WTC11 (cell line): Measurements from ENCODE around the gene CHST1. TPM values are rescaled to one million over a fixed set of nuclear protein-coding genes. Genes with fewer than 3 reads are reported as not detected.

Source experiments
- ATAC-seq: fragments of 200-7000 bp; cut with Tn5 transposase; 2 replicates; pipeline ENCODE4 v1.10.0; 2021; ENCODE audit warnings: mild to moderate bottlenecking, moderate library complexity
- CTCF ChIA-PET: fragments of 300-600 bp; sonication (Branson Sonifier 250); formaldehyde crosslinking; loops from one replicate; lab custom pipeline; 2021; ENCODE audit warnings: antibody characterized with exemption; lab: Charles Lee
- POLR2A ChIA-PET: fragments of 350-600 bp; sonication (Branson Sonifier 250); formaldehyde crosslinking; loops from one replicate; lab custom pipeline; 2021; ENCODE audit warnings: antibody characterized with exemption; lab: Charles Lee
- DNase-seq: peaks from one replicate; pipeline ENCODE4 v3.0.0; 2021; ENCODE audit warnings: low spot score
- H3K27ac Mint-ChIP-seq: 2 replicates; pipeline ENCODE4 v1.8.0; 2021; ENCODE audit warnings: mixed read lengths
- H3K27me3 Mint-ChIP-seq: 2 replicates; pipeline ENCODE4 v1.8.0; 2021; ENCODE audit warnings: low read depth, mild to moderate bottlenecking, moderate library complexity, mixed read lengths
- H3K36me3 Mint-ChIP-seq: 2 replicates; pipeline ENCODE4 v1.8.0; 2021; ENCODE audit warnings: mixed read lengths
- H3K4me1 Mint-ChIP-seq: 2 replicates; pipeline ENCODE4 v1.8.0; 2022; ENCODE audit warnings: mixed read lengths
- H3K4me3 Mint-ChIP-seq: 2 replicates; pipeline ENCODE4 v1.8.0; 2021; ENCODE audit warnings: mild to moderate bottlenecking, moderate library complexity, mixed read lengths
- H3K9me3 Mint-ChIP-seq: 2 replicates; pipeline ENCODE4 v1.8.0; 2021; ENCODE audit warnings: mixed read lengths
- AR ChIP-seq: fragments of 250-450 bp; sonication (Bioruptor Pico); IDR thresholded peaks from 2 replicates; pipeline ENCODE4 v1.9.0; 2021; ENCODE audit warnings: mild to moderate bottlenecking
- ATF1 ChIP-seq: sonication (generic); formaldehyde crosslinking; IDR thresholded peaks from 2 replicates; pipeline ENCODE4 v1.8.1; 2023; ENCODE audit warnings: mild to moderate bottlenecking, moderate library complexity, missing genetic modification reagents
- CBFB ChIP-seq: sonication (generic); formaldehyde crosslinking; IDR thresholded peaks from 2 replicates; pipeline ENCODE4 v1.8.1; 2022; ENCODE audit warnings: mild to moderate bottlenecking, low read depth, missing genetic modification reagents
- CDX4 ChIP-seq: fragments of 250-450 bp; sonication (Bioruptor Pico); IDR thresholded peaks from 2 replicates; pipeline ENCODE4 v1.9.0; 2021; ENCODE audit warnings: moderate library complexity, mild to moderate bottlenecking, inconsistent platforms, borderline replicate concordance
- ESRRA ChIP-seq: sonication (generic); formaldehyde crosslinking; IDR thresholded peaks from 2 replicates; pipeline ENCODE4 v1.8.1; 2022; ENCODE audit warnings: mild to moderate bottlenecking, missing genetic modification reagents, borderline replicate concordance
- FOXK1 ChIP-seq: sonication (generic); formaldehyde crosslinking; IDR thresholded peaks from 2 replicates; pipeline ENCODE4 v1.8.0; 2022; ENCODE audit warnings: mild to moderate bottlenecking, moderate library complexity, missing genetic modification reagents
- GRHL2 ChIP-seq: fragments of 250-450 bp; sonication (Bioruptor Pico); IDR thresholded peaks from 2 replicates; pipeline ENCODE4 v1.8.0; 2022; ENCODE audit warnings: mild to moderate bottlenecking, moderate library complexity; ENCODE audit not compliant: insufficient replicate concordance, severe bottlenecking
- GTF2I ChIP-seq: fragments of 250-450 bp; sonication (Bioruptor Pico); conservative IDR thresholded peaks from 2 replicates; pipeline ENCODE4 v1.4.0; 2021; ENCODE audit warnings: mild to moderate bottlenecking
- IRF1 ChIP-seq: sonication (generic); formaldehyde crosslinking; IDR thresholded peaks from 2 replicates; pipeline ENCODE4 v1.8.0; 2023; ENCODE audit warnings: missing genetic modification reagents
- KAT7 ChIP-seq: sonication (generic); formaldehyde crosslinking; IDR thresholded peaks from 2 replicates; pipeline ENCODE4 v1.8.1; 2023; ENCODE audit warnings: missing genetic modification reagents, mild to moderate bottlenecking, borderline replicate concordance
- MYBL2 ChIP-seq: sonication (generic); formaldehyde crosslinking; IDR thresholded peaks from 2 replicates; pipeline ENCODE4 v1.8.1; 2023; ENCODE audit warnings: mild to moderate bottlenecking, moderate library complexity, missing genetic modification reagents
- NFE2L1 ChIP-seq: sonication (generic); formaldehyde crosslinking; IDR thresholded peaks from 2 replicates; pipeline ENCODE4 v1.8.1; 2023; ENCODE audit warnings: missing genetic modification reagents
- NFYB ChIP-seq: sonication (generic); formaldehyde crosslinking; conservative IDR thresholded peaks from 2 replicates; pipeline ENCODE4 v1.8.0; 2022; ENCODE audit warnings: low read depth, missing genetic modification reagents
- SMAD3 ChIP-seq: sonication (generic); formaldehyde crosslinking; IDR thresholded peaks from 2 replicates; pipeline ENCODE4 v1.8.0; 2022; ENCODE audit warnings: missing genetic modification reagents, mild to moderate bottlenecking, borderline replicate concordance
- SOX15 ChIP-seq: fragments of 250-450 bp; sonication (Bioruptor Pico); IDR thresholded peaks from 2 replicates; pipeline ENCODE4 v1.9.0; 2021; ENCODE audit warnings: mild to moderate bottlenecking
- SP1 ChIP-seq: sonication (generic); formaldehyde crosslinking; conservative IDR thresholded peaks from 2 replicates; pipeline ENCODE4 v1.8.1; 2022; ENCODE audit warnings: missing genetic modification reagents
- ZNF219 ChIP-seq: sonication (generic); formaldehyde crosslinking; IDR thresholded peaks from 2 replicates; pipeline ENCODE4 v1.8.0; 2023; ENCODE audit warnings: missing genetic modification reagents, mild to moderate bottlenecking, borderline replicate concordance
- total RNA-seq: library from RNA; stranded (reverse); gene quantifications from 3 replicates; pipeline ENCODE4 v1.2.3, GENCODE V29; 2021
- TF ChIP-seq, protein P1 (sequence below): sonication (generic); formaldehyde crosslinking; IDR thresholded peaks from 2 replicates; pipeline ENCODE4 v1.8.0; 2022; ENCODE audit warnings: mild to moderate bottlenecking, missing genetic modification reagents
- TF ChIP-seq, protein P2 (sequence below): sonication (generic); formaldehyde crosslinking; IDR thresholded peaks from 2 replicates; pipeline ENCODE4 v1.8.1; 2023; ENCODE audit warnings: mild to moderate bottlenecking, missing genetic modification reagents, moderate library complexity
- TF ChIP-seq, protein P3 (sequence below): sonication (generic); formaldehyde crosslinking; IDR thresholded peaks from 2 replicates; pipeline ENCODE4 v1.8.0; 2023; ENCODE audit warnings: missing genetic modification reagents, mild to moderate bottlenecking, borderline replicate concordance

CHST1 gene
- total RNA-seq, 1 experiment from 2014 or later = 2.4 TPM

GRCh38 chr11:45625611-45626010, 39.8 kb downstream of the CHST1 start:
- Mint-ChIP-seq H3K27me3 (peaks cover 40% of the 10 kb centered on the region), H3K9me3 (peaks cover 26% of the 10 kb centered on the region), H3K27ac (no peak overlapping the region), H3K4me1 (no peaks in the 10 kb centered on the region), H3K4me3 (no peak overlapping the region), H3K36me3 (peaks cover 3% of the 10 kb centered on the region)
- ChIA-PET CTCF (interaction anchor here (1.3 to 2.4 kb wide), 3 partner anchors 29 to 255 kb away, joined by 4 to 12 read pairs (median 5); no protein-coding TSS in a partner anchor), POLR2A (no interaction called here)
- TF ChIP-seq GRHL2 (no peak), KAT7 (no peak), FOXK1 (CRISPR knock-in tag) (no peak), ATF1 (no peak), SP1 (CRISPR knock-in tag) (no peak), CBFB (CRISPR knock-in tag) (no peak), ESRRA (CRISPR knock-in tag) (no peak), SMAD3 (no peak), SOX15 (no peak), MYBL2 (no peak), ZNF219 (CRISPR knock-in tag) (no peak), AR (no peak), GTF2I (CRISPR knock-in tag) (no peak), NFE2L1 (no peak), NFYB (CRISPR knock-in tag) (no peak), IRF1 (CRISPR knock-in tag) (no peak), CDX4 (CRISPR knock-in tag) (no peak)
- TF ChIP-seq, protein P1, sequence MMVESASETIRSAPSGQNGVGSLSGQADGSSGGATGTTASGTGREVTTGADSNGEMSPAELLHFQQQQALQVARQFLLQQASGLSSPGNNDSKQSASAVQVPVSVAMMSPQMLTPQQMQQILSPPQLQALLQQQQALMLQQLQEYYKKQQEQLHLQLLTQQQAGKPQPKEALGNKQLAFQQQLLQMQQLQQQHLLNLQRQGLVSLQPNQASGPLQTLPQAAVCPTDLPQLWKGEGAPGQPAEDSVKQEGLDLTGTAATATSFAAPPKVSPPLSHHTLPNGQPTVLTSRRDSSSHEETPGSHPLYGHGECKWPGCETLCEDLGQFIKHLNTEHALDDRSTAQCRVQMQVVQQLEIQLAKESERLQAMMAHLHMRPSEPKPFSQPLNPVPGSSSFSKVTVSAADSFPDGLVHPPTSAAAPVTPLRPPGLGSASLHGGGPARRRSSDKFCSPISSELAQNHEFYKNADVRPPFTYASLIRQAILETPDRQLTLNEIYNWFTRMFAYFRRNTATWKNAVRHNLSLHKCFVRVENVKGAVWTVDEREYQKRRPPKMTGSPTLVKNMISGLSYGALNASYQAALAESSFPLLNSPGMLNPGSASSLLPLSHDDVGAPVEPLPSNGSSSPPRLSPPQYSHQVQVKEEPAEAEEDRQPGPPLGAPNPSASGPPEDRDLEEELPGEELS = no peak
- TF ChIP-seq, protein P2, sequence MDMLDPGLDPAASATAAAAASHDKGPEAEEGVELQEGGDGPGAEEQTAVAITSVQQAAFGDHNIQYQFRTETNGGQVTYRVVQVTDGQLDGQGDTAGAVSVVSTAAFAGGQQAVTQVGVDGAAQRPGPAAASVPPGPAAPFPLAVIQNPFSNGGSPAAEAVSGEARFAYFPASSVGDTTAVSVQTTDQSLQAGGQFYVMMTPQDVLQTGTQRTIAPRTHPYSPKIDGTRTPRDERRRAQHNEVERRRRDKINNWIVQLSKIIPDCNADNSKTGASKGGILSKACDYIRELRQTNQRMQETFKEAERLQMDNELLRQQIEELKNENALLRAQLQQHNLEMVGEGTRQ (CRISPR knock-in tag) = no peak
- TF ChIP-seq, protein P3, sequence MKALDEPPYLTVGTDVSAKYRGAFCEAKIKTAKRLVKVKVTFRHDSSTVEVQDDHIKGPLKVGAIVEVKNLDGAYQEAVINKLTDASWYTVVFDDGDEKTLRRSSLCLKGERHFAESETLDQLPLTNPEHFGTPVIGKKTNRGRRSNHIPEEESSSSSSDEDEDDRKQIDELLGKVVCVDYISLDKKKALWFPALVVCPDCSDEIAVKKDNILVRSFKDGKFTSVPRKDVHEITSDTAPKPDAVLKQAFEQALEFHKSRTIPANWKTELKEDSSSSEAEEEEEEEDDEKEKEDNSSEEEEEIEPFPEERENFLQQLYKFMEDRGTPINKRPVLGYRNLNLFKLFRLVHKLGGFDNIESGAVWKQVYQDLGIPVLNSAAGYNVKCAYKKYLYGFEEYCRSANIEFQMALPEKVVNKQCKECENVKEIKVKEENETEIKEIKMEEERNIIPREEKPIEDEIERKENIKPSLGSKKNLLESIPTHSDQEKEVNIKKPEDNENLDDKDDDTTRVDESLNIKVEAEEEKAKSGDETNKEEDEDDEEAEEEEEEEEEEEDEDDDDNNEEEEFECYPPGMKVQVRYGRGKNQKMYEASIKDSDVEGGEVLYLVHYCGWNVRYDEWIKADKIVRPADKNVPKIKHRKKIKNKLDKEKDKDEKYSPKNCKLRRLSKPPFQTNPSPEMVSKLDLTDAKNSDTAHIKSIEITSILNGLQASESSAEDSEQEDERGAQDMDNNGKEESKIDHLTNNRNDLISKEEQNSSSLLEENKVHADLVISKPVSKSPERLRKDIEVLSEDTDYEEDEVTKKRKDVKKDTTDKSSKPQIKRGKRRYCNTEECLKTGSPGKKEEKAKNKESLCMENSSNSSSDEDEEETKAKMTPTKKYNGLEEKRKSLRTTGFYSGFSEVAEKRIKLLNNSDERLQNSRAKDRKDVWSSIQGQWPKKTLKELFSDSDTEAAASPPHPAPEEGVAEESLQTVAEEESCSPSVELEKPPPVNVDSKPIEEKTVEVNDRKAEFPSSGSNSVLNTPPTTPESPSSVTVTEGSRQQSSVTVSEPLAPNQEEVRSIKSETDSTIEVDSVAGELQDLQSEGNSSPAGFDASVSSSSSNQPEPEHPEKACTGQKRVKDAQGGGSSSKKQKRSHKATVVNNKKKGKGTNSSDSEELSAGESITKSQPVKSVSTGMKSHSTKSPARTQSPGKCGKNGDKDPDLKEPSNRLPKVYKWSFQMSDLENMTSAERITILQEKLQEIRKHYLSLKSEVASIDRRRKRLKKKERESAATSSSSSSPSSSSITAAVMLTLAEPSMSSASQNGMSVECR (CRISPR knock-in tag) = no peak
- ATAC-seq (no peak), DNase-seq (no peak)
